GM12801 (cell line): ENCODE results near the gene SLC38A10.

Source experiments
- CTCF ChIP-seq: IDR thresholded peaks from one replicate; pipeline ENCODE4 v1.5.1; 2011; ENCODE audit warnings: control low read depth; ENCODE audit not compliant: insufficient read length; ENCODE audit errors: extremely low read depth

SLC38A10 gene

GRCh38 chr17:81258292-81258691, 36.8 kb downstream of the SLC38A10 start:
- TF ChIP-seq CTCF, result no peak

- TF ChIP-seq CTCF, result no peak
Measured at GRCh38 chr17:81257533-81257932, 37.6 kb downstream of the SLC38A10 start.

- no peak for TF ChIP-seq CTCF
Measured at GRCh38 chr17:81256616-81257015, 38.5 kb downstream of the SLC38A10 start.

- TF ChIP-seq CTCF, result no peak
Measured at GRCh38 chr17:81254955-81255717, 40.0 kb downstream of the SLC38A10 start.

- no peak for TF ChIP-seq CTCF
Measured at GRCh38 chr17:81253358-81254131, 41.6 kb downstream of the SLC38A10 start.

- TF ChIP-seq CTCF, result no peak
Measured at GRCh38 chr17:81252987-81253329, 42.1 kb downstream of the SLC38A10 start.

- no peak for TF ChIP-seq CTCF
Measured at GRCh38 chr17:81252326-81252986, 42.7 kb downstream of the SLC38A10 start.
